ENCODE measurements around the gene LPIN1. TPM values are rescaled to one million over a fixed set of nuclear protein-coding genes. Genes with fewer than 3 reads are reported as not detected.

LPIN1 gene
- total RNA-seq, 4 donors from 2014 or later: 19.0 to 52.3 (median 30.5) TPM

DNA sequence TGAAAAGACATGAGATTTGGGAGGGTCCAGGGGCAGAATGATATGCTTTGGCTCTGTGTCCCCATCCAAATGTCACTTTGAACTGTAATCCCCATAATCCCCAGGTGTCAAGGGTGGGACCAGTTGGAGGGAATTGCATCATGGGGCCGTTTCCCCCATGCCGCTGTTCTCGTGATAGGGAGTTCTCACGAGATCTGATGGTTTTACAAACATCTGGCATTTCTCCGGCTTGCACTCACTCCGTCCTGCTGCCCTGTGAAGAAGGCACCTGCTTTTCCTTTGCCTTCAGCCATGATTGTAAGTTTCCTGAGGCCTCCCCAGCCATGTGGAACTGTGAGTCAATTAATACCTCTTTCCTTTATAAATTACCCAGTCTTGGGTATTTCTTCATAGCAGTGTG is 51.4 kb downstream of the LPIN1 start:
- intact Hi-C loops (cut with DNase I; ENCODE audit: low total_unique reads): no loop called here
- TF ChIP-seq, protein P1, sequence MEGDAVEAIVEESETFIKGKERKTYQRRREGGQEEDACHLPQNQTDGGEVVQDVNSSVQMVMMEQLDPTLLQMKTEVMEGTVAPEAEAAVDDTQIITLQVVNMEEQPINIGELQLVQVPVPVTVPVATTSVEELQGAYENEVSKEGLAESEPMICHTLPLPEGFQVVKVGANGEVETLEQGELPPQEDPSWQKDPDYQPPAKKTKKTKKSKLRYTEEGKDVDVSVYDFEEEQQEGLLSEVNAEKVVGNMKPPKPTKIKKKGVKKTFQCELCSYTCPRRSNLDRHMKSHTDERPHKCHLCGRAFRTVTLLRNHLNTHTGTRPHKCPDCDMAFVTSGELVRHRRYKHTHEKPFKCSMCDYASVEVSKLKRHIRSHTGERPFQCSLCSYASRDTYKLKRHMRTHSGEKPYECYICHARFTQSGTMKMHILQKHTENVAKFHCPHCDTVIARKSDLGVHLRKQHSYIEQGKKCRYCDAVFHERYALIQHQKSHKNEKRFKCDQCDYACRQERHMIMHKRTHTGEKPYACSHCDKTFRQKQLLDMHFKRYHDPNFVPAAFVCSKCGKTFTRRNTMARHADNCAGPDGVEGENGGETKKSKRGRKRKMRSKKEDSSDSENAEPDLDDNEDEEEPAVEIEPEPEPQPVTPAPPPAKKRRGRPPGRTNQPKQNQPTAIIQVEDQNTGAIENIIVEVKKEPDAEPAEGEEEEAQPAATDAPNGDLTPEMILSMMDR (IDR thresholded peaks at IDR 0.05): no peak
- TF ChIP-seq POLR2A (IDR thresholded peaks at IDR 0.05): no peak
- H3K9me3 ChIP-seq: no peaks in the 10 kb centered on the region

DNA sequence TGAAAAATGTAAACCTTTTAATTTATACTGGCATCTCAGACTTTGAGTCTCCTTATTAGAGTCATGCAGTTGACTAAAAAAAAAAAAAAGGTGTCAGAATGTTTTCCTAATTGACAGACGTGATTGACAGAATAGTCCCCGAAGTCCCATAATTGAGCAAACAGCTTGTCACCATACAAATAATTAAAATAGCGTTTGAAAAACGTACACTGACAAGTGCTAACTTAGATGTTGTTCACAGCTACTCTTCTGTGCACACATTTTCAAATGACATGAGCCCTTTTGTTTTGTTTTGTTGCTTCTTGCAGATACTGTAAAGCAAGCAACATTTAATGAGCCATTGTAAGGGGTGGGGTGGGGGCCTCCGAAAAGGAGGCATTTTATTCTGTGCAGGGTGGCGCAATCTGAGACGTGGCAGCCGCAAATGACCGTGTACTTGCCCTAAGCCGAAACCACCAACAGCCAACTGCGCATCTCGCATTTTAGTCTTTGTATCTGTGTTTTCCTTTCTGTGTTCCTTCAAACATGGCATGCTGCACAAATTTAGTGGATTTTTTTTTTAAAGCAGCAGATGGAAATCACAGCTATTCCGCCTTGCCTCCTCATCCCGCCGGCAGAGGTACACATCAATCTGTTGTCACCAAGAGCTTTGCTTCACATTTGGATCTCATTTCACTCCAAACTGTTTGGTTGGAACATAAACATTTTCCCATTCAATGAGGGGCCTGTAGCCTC is 52.4 kb downstream of the LPIN1 start:
- no peak for DNase-seq
- Histone ChIP-seq H3K27ac (no peak overlapping the region), H3K36me3 (no peaks in the 10 kb centered on the region), H3K27me3 (no peaks in the 10 kb centered on the region), H3K9me3 (no peaks in the 10 kb centered on the region), H3K4me1 (no peaks in the 10 kb centered on the region), H3K4me3 (no peak overlapping the region)
- TF ChIP-seq, protein P1 (IDR thresholded peaks at IDR 0.05): no peak
- TF ChIP-seq POLR2A (IDR thresholded peaks at IDR 0.05): no peak
- intact Hi-C loops (cut with DNase I; ENCODE audit: low total_unique reads): no loop called here

More for the DNA sequence above, 51.4 kb downstream of the LPIN1 start:
- Histone ChIP-seq H3K27ac (no peak overlapping the region), H3K36me3 (no peaks in the 10 kb centered on the region), H3K4me3 (no peak overlapping the region), H3K4me1 (no peaks in the 10 kb centered on the region), H3K27me3 (no peaks in the 10 kb centered on the region)
- DNase-seq: no peak

DNA sequence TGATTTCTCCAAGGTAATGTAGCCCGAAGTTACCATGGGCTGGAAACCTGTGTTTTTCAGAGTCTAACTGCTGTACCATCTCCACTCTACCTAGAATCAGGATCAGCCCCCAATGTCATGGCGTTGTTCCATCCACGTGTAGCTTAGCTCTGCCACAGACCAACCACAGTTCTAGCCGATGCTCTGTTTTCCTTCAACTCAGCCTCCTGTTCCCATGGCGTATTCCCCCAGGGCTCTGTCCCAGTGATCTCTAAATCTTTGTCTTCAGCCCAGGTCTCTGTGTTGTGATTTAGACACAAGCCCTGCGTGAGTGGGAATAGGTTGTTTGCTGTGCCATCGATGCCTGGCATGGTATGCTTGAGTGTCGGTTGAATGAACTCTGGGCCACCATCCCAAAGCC is 53.4 kb downstream of the LPIN1 start:
- H3K27me3 ChIP-seq: no peaks in the 10 kb centered on the region
- no peaks in the 10 kb centered on the region for H3K4me1 ChIP-seq
- no peaks in the 10 kb centered on the region for H3K36me3 ChIP-seq
- H3K4me3 ChIP-seq: no peak overlapping the region
- no peak for DNase-seq
- TF ChIP-seq, protein P1 (IDR thresholded peaks at IDR 0.05): no peak
- TF ChIP-seq POLR2A (IDR thresholded peaks at IDR 0.05): no peak
- H3K27ac ChIP-seq: no peak overlapping the region
- no peaks in the 10 kb centered on the region for H3K9me3 ChIP-seq
- intact Hi-C loops (cut with DNase I; ENCODE audit: low total_unique reads): no loop called here

DNA sequence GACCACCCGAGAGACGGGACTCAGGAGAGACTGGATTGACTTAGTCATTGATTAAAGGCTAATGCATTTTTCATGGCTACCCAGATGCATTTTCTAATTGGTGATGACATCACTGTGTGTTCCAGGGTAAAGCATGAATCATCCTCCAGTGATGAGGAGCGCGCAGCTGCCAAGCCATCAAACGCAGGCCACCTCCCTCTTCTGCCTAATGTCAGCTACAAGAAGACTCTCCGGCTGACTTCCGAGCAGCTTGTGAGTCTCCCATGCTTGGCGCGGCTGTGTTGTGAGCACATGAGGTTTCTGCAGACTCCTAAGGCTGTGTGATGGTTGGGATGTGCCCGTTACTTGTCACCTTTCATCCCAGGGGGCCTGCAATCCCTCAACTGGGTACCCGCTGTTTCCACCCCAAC is 56.4 kb downstream of the LPIN1 start:
- TF ChIP-seq POLR2A (IDR thresholded peaks at IDR 0.05): no peak
- TF ChIP-seq, protein P1 (IDR thresholded peaks at IDR 0.05): no peak
- H3K27me3 ChIP-seq: no peaks in the 10 kb centered on the region
- no peaks in the 10 kb centered on the region for H3K9me3 ChIP-seq
- peak in 1 of 2 donors; percentile 54 for DNase-seq
- intact Hi-C loops (cut with DNase I; ENCODE audit: low total_unique reads): no loop called here
- no peak overlapping the region for H3K27ac ChIP-seq
- H3K4me1 ChIP-seq: no peaks in the 10 kb centered on the region
- H3K4me3 ChIP-seq: no peak overlapping the region
- H3K36me3 ChIP-seq: no peaks in the 10 kb centered on the region

DNA sequence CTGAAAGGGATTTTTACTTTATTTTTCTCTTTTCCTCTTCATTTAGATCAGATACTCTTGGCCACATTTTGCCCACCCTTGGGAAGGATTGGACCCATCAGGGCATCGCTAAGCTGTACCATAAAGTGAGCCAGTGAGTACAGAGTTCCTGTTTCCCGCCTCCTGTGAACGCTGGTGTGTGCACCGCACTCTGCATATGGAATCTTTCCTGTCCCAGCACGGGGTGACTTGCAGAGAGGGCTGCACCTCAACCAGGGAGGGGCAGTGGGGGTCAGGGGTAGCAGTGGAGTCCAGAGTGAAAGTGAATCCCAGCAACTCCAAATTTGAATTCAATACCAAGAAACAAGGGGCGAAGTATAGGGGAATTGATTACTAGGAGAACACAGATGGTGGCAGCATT is 58.6 kb downstream of the LPIN1 start:
- no peak overlapping the region for H3K4me3 ChIP-seq
- H3K27me3 ChIP-seq: no peaks in the 10 kb centered on the region
- intact Hi-C loops (cut with DNase I; ENCODE audit: low total_unique reads): no loop called here
- no peak for DNase-seq
- TF ChIP-seq, protein P1 (IDR thresholded peaks at IDR 0.05): no peak
- TF ChIP-seq POLR2A (IDR thresholded peaks at IDR 0.05): no peak
- H3K27ac ChIP-seq: no peak overlapping the region
- no peaks in the 10 kb centered on the region for H3K4me1 ChIP-seq
- H3K9me3 ChIP-seq: no peaks in the 10 kb centered on the region
- no peaks in the 10 kb centered on the region for H3K36me3 ChIP-seq
